ENCODE results near the gene MTA3. TPM values are rescaled to one million over a fixed set of nuclear protein-coding genes. Genes with fewer than 3 reads are reported as not detected.

Gene MTA3
- polyA plus RNA-seq, 1 donor from 2014 or later, result 11.2 TPM

DNA sequence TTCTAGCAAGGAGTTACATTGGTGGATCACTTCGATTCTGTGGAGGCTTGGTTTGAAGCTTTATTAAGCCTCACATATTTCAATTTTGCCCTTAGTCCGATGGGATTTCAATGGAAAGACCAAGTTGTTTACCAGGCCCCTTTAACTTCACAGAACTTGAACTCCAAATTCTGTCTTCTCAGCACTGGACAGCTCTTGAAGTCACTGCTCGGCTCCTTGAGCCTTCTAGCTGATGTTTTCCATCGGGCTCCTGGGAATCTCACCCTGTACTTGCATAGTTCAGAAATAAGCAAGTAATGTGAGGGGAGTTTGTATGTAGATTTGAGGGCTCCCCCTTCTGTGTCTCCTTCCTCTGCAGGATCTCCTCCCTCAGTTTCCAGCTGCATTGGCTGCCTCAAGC is 180.4 kb downstream of the MTA3 start:
- TF ChIP-seq, protein P1, sequence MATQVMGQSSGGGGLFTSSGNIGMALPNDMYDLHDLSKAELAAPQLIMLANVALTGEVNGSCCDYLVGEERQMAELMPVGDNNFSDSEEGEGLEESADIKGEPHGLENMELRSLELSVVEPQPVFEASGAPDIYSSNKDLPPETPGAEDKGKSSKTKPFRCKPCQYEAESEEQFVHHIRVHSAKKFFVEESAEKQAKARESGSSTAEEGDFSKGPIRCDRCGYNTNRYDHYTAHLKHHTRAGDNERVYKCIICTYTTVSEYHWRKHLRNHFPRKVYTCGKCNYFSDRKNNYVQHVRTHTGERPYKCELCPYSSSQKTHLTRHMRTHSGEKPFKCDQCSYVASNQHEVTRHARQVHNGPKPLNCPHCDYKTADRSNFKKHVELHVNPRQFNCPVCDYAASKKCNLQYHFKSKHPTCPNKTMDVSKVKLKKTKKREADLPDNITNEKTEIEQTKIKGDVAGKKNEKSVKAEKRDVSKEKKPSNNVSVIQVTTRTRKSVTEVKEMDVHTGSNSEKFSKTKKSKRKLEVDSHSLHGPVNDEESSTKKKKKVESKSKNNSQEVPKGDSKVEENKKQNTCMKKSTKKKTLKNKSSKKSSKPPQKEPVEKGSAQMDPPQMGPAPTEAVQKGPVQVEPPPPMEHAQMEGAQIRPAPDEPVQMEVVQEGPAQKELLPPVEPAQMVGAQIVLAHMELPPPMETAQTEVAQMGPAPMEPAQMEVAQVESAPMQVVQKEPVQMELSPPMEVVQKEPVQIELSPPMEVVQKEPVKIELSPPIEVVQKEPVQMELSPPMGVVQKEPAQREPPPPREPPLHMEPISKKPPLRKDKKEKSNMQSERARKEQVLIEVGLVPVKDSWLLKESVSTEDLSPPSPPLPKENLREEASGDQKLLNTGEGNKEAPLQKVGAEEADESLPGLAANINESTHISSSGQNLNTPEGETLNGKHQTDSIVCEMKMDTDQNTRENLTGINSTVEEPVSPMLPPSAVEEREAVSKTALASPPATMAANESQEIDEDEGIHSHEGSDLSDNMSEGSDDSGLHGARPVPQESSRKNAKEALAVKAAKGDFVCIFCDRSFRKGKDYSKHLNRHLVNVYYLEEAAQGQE (IDR thresholded peaks at IDR 0.05; ENCODE audit: borderline replicate concordance), result no peak
- no peak for TF ChIP-seq POLR2AphosphoS5 (IDR thresholded peaks at IDR 0.05)
- TF ChIP-seq, protein P2, sequence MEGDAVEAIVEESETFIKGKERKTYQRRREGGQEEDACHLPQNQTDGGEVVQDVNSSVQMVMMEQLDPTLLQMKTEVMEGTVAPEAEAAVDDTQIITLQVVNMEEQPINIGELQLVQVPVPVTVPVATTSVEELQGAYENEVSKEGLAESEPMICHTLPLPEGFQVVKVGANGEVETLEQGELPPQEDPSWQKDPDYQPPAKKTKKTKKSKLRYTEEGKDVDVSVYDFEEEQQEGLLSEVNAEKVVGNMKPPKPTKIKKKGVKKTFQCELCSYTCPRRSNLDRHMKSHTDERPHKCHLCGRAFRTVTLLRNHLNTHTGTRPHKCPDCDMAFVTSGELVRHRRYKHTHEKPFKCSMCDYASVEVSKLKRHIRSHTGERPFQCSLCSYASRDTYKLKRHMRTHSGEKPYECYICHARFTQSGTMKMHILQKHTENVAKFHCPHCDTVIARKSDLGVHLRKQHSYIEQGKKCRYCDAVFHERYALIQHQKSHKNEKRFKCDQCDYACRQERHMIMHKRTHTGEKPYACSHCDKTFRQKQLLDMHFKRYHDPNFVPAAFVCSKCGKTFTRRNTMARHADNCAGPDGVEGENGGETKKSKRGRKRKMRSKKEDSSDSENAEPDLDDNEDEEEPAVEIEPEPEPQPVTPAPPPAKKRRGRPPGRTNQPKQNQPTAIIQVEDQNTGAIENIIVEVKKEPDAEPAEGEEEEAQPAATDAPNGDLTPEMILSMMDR (IDR thresholded peaks at IDR 0.05; ENCODE audit: poor library complexity, severe bottlenecking), result no peak
- no peak for TF ChIP-seq EP300 (conservative IDR thresholded peaks at IDR 0.05; ENCODE audit: poor library complexity, severe bottlenecking)
- no peak for TF ChIP-seq TAF1 (IDR thresholded peaks at IDR 0.05; ENCODE audit: low read depth)
- TF ChIP-seq MXI1 (conservative IDR thresholded peaks at IDR 0.05; ENCODE audit: poor library complexity, severe bottlenecking), result no peak
- TF ChIP-seq EZH2 (IDR thresholded peaks at IDR 0.05; ENCODE audit: borderline replicate concordance, insufficient read depth, low read length, poor library complexity, severe bottlenecking), result no peak
- no peak for TF ChIP-seq SMC3 (conservative IDR thresholded peaks at IDR 0.05; ENCODE audit: poor library complexity)
- no peak for TF ChIP-seq RAD21 (conservative IDR thresholded peaks at IDR 0.05)
- H3K9me3 ChIP-seq (ENCODE audit: low read length), result no peaks in the 10 kb centered on the region
- H3K9me2 ChIP-seq (ENCODE audit: insufficient read depth, low read length), result no peaks in the 10 kb centered on the region
- no peaks in the 10 kb centered on the region for H3K36me3 ChIP-seq (ENCODE audit: insufficient read depth, low read length)
- no peak overlapping the region for H3K9ac ChIP-seq (ENCODE audit: low read length)
- H4K20me1 ChIP-seq (ENCODE audit: insufficient read depth), result no peaks in the 10 kb centered on the region
- H3K27me3 ChIP-seq (ENCODE audit: insufficient read depth, low read depth, low read length), result no peaks in the 10 kb centered on the region
- H3K4me2 ChIP-seq (ENCODE audit: low read length), result no peak overlapping the region
- H3F3A ChIP-seq (ENCODE audit: insufficient read depth, low read length, poor library complexity, severe bottlenecking), result no peaks in the 10 kb centered on the region
- H3K27ac ChIP-seq (ENCODE audit: low read length), result no peak overlapping the region
- H3K4me3 ChIP-seq (ENCODE audit: low read length), result no peak overlapping the region
- no peak overlapping the region for H2AFZ ChIP-seq (ENCODE audit: low read depth, low read length)
- H3K79me2 ChIP-seq (replicated peaks; ENCODE audit: insufficient read depth, low read length), result no peaks in the 10 kb centered on the region

DNA sequence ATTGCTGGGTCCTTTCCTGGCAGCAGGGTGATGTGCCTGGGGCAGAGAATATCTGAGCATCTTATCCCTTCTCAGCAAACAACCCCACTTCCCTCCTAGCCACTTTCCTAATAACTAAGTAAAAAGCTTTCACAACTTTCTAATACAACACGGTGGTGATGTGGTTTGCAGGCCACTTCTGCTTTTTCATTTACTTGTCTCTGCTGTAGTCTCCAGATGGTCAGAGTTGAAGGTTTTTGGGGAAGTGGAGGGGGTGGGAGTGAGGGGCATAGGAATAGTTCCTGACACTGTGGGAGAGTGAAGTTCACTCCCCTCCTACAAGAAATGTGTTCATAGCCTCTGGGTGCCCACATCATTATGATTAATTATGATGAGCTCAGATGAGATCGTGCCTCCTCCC is 183.9 kb downstream of the MTA3 start:
- Histone ChIP-seq H3K27ac (ENCODE audit: low read length) (no peak overlapping the region), H3K4me2 (ENCODE audit: low read length) (no peak overlapping the region), H3K9me3 (ENCODE audit: low read length) (no peaks in the 10 kb centered on the region), H3K36me3 (ENCODE audit: insufficient read depth, low read length) (no peaks in the 10 kb centered on the region), H4K20me1 (ENCODE audit: insufficient read depth) (no peaks in the 10 kb centered on the region), H3K4me3 (ENCODE audit: low read length) (no peak overlapping the region), H3K27me3 (ENCODE audit: insufficient read depth, low read depth, low read length) (no peaks in the 10 kb centered on the region), H2AFZ (ENCODE audit: low read depth, low read length) (no peak overlapping the region), H3K79me2 (replicated peaks; ENCODE audit: insufficient read depth, low read length) (no peaks in the 10 kb centered on the region), H3K9ac (ENCODE audit: low read length) (no peak overlapping the region), H3K9me2 (ENCODE audit: insufficient read depth, low read length) (no peaks in the 10 kb centered on the region), H3F3A (ENCODE audit: insufficient read depth, low read length, poor library complexity, severe bottlenecking) (no peaks in the 10 kb centered on the region)
- TF ChIP-seq SMC3 (conservative IDR thresholded peaks at IDR 0.05; ENCODE audit: poor library complexity) (no peak), TAF1 (IDR thresholded peaks at IDR 0.05; ENCODE audit: low read depth) (no peak), RAD21 (conservative IDR thresholded peaks at IDR 0.05) (no peak), EP300 (conservative IDR thresholded peaks at IDR 0.05; ENCODE audit: poor library complexity, severe bottlenecking) (no peak), POLR2AphosphoS5 (IDR thresholded peaks at IDR 0.05) (no peak), EZH2 (IDR thresholded peaks at IDR 0.05; ENCODE audit: borderline replicate concordance, insufficient read depth, low read length, poor library complexity, severe bottlenecking) (no peak), MXI1 (conservative IDR thresholded peaks at IDR 0.05; ENCODE audit: poor library complexity, severe bottlenecking) (no peak)
- TF ChIP-seq, protein P2 (IDR thresholded peaks at IDR 0.05; ENCODE audit: poor library complexity, severe bottlenecking), result no peak
- TF ChIP-seq, protein P1 (IDR thresholded peaks at IDR 0.05; ENCODE audit: borderline replicate concordance), result no peak

Data from neural cell (in vitro differentiated cells).